Measurements from ENCODE around the gene FBXL17.
"Not testable (repeated sequence)": the region's sequence is repeated elsewhere in the genome, so short reads cannot be mapped to it uniquely, and the experiment has no call there.

The FBXL17 gene

DNA sequence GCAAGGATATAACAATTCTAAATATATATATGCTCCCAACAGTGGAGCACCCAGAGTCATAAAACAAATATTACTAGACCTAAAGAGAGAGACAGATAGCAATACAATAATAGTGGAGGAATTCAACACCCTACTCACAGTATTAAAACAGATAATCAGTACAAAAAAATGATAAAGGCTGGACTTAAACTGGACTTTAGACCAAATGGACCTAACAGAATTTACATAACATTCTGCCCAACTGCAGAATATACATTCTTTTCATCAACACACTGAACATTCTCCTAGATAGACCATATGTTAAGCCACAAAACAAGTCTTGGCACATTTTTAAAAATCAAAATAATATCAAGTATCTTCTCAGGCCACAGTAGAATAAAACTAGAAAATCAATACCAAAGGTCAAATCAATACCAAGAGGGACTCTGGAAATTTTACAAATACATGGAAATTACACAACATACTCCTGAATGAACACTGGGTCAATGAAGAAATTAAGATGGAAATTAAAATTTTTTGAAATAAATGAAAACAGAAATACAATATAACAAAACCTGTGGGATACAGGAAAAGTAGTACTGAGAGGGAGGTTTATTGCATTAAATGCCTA is 100.8 kb downstream of the FBXL17 start:
- H3K4me3 ChIP-seq (ENCODE audit: low read depth, low read length): no peak overlapping the region
- DNase-seq (ENCODE audit: low read depth): no peak
- TF ChIP-seq, protein P1, sequence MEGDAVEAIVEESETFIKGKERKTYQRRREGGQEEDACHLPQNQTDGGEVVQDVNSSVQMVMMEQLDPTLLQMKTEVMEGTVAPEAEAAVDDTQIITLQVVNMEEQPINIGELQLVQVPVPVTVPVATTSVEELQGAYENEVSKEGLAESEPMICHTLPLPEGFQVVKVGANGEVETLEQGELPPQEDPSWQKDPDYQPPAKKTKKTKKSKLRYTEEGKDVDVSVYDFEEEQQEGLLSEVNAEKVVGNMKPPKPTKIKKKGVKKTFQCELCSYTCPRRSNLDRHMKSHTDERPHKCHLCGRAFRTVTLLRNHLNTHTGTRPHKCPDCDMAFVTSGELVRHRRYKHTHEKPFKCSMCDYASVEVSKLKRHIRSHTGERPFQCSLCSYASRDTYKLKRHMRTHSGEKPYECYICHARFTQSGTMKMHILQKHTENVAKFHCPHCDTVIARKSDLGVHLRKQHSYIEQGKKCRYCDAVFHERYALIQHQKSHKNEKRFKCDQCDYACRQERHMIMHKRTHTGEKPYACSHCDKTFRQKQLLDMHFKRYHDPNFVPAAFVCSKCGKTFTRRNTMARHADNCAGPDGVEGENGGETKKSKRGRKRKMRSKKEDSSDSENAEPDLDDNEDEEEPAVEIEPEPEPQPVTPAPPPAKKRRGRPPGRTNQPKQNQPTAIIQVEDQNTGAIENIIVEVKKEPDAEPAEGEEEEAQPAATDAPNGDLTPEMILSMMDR (IDR thresholded peaks at IDR 0.05; ENCODE audit: low read depth, low read length, missing control alignments): no peak

DNA sequence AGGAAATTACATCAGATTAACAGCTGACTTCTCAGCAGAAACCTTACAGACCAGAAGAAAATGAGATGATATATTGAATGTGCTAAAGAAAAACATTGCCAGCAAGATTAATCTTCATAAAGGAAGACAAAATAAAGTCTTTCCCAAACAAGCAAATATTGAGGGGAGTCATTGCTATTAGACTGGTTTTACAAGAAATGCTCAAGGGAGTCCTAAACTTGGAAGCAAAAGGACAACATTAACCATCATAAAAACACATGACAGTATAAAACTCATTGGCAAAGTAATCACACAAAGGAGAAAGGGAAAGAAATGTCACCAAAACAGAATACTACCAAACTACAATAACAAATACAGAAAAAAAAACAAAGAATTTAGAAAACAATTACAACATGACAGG is 101.7 kb downstream of the FBXL17 start:
- TF ChIP-seq, protein P1 (IDR thresholded peaks at IDR 0.05; ENCODE audit: low read depth, low read length, missing control alignments): no peak
- no peak overlapping the region for H3K4me3 ChIP-seq (ENCODE audit: low read depth, low read length)
- DNase-seq (ENCODE audit: low read depth): no peak

DNA sequence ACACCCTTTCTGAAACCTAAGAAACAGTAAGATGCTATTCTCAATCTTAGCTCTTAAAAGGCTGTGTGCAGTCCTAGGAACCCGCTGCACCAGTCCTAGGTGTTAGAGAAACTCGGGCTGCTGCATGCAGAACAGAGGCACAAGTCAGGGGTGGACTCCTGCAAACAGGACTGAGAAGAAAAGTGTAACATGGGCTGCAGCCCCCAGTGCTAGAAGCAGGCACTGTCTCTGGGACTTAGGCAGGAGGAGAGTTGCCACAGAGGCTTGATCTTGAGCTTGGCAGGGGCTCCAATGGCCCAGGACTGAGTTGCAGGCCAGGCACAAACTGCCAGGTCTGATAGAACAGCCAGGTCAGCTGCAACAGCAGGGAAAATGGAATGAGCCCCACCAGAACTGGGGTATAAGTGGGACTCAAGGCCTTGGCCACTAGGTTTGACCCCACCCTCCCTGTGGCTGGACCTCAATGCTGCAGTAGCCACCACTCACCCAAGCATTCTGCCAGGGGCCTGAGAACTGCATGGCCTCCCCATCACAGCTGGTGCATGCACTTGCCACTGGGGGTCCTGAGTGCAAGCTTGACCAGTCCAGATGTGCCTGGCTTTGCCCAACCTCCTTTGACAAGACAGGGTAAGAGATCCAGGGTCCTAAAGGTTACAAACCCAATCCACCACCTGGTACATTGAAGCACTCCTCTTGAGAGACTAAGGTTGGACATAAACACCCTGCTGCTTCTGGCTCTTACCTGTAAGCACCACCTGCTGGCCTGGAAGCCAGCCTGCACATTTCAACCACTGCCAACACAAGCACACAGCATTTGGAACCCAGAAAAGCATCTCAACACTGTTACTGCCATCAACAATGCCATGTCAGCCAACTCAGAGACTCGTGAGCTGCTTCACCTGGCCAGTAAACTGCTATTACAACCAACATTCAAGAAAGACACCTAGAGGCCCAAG is 103.3 kb downstream of the FBXL17 start:
- no peak overlapping the region for H3K4me3 ChIP-seq (ENCODE audit: low read depth, low read length)
- TF ChIP-seq, protein P1 (IDR thresholded peaks at IDR 0.05; ENCODE audit: low read depth, low read length, missing control alignments): peak; percentile 29
- DNase-seq (ENCODE audit: low read depth): no peak

DNA sequence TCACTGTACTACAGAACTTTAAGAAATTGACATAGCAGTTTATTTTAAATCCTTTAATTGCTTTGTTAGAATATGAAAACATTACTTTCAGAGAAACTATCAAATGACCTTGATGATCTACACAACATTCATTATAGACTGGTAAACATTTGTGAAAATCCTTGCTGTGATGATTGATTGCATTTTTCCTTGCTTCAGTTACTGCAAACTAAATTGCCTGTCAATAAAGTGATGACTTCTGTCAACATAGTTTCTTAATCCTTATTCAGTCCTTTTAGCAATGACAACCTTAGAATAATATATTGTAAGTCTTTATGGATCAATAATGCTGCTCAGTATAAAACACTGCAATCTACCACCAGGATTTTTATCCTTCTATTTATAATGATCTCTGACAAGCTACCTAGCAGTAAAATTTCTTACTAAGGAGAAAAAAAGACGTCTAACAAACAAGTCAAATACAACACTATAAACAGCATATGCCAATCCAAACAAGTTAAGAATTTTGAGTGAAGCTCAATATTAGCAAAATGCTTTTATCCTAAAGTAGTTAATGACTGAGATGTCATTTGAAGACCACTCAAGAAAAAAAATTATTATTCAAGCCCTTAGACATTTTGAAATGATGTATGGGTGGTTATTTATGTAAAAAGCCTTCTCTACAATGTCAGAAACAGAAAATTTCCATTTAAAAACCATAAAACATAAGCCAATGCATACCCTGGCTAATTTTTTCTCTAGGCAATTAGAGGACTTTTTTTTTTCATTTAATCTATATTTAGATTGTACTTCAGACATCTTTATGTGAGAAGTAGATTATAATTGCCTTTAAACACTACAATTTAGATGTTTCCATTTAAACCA is 105.5 kb downstream of the FBXL17 start:
- no peak for DNase-seq (ENCODE audit: low read depth)
- no peak overlapping the region for H3K4me3 ChIP-seq (ENCODE audit: low read depth, low read length)
- TF ChIP-seq, protein P1 (IDR thresholded peaks at IDR 0.05; ENCODE audit: low read depth, low read length, missing control alignments): no peak

DNA sequence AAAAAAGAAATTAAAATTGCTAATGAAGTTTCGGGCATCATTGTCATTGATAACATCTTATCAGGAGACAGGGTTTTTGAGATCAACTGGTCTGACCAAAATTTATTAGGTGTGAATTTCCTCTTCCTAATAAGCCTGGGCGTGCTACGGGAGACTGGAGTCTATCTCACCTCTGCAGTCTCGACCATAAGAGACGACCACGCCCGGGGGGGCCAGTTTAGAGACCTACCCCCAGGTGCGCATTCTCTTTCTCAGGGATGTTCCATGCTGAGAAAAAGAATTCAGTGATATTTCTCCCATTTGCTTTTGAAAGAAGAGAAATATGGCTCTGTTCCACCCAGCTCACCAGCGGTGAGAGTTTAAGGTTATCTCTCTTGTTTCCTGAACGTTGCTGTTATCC is 107.8 kb downstream of the FBXL17 start:
- DNase-seq (ENCODE audit: low read depth); H3K4me3 ChIP-seq (ENCODE audit: low read depth, low read length): not testable (repeated sequence)

DNA sequence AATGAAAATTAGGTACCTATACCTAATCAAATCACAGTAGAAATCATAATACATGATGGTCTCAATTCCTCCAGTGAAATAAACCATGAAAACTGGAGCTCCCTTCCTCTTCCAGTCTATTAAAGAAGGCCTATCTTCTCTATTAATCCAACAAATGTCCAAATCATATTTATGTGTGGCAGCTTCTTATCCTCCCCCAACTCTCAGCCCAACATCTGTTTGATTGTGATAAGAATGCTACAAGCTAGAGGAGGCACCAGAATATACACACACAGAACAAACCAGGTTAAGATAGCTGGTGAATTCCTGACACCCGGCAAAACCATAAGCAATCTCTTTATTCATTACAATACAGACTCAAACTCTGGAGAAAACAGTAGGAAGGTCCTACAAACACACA is 110.8 kb downstream of the FBXL17 start:
- DNase-seq (ENCODE audit: low read depth): no peak

More for the DNA sequence above, 110.8 kb downstream of the FBXL17 start:
- TF ChIP-seq, protein P1 (IDR thresholded peaks at IDR 0.05; ENCODE audit: low read depth, low read length, missing control alignments): no peak
- no peak overlapping the region for H3K4me3 ChIP-seq (ENCODE audit: low read depth, low read length)

Measured in GM12864 (cell line).